ENCODE measurements around the gene TENM4. TPM values are rescaled to one million over a fixed set of nuclear protein-coding genes. Genes with fewer than 3 reads are reported as not detected.

Gene TENM4
- total RNA-seq, 2 donors from 2014 or later, result 68.2 to 130 TPM

DNA sequence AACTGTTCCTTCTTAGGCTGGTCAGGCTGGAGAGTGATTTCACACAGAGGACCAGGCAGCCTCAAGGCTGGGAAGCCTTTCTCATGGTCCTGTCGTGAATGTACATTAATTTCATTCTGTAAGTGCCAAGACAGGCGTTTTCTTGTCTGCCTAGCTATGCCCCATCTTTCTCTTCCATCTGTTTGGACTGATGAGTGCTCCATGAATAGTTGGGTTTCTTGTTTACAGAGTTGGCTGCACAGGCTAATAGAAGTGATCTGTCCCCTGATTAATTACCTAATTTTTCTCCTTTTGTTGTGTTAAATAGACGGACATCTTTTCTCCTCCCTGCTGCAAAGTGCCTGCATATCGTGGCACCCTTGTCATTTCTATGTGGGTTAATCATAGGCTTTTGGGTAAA is 730.4 kb downstream of the TENM4 start:
- H3K9ac ChIP-seq (ENCODE audit: extremely low read depth, low read length, poor library complexity, severe bottlenecking), result no peak overlapping the region
- no peak for DNase-seq
- WGBS, 2 experiments (ENCODE audit: insufficient coverage in 1 of 2, insufficient read length in 1 of 2), result 88 to 91% methylated on average over 3 to 4 of the region's 4 CpGs
- no peaks in the 10 kb centered on the region for H3K4me1 ChIP-seq (ENCODE audit: control insufficient read depth, insufficient read depth, low read length)
- no peaks in the 10 kb centered on the region for H3K27me3 Mint-ChIP-seq (ENCODE audit: insufficient read depth)
- H3K36me3 Mint-ChIP-seq (ENCODE audit: low read depth), result peaks cover 34% of the 10 kb centered on the region
- no peaks in the 10 kb centered on the region for H3K36me3 ChIP-seq (ENCODE audit: control insufficient read depth, insufficient read depth, low read length)
- H3K9me3 ChIP-seq (ENCODE audit: control insufficient read depth, low read length), result no peaks in the 10 kb centered on the region
- TF ChIP-seq, protein P1, sequence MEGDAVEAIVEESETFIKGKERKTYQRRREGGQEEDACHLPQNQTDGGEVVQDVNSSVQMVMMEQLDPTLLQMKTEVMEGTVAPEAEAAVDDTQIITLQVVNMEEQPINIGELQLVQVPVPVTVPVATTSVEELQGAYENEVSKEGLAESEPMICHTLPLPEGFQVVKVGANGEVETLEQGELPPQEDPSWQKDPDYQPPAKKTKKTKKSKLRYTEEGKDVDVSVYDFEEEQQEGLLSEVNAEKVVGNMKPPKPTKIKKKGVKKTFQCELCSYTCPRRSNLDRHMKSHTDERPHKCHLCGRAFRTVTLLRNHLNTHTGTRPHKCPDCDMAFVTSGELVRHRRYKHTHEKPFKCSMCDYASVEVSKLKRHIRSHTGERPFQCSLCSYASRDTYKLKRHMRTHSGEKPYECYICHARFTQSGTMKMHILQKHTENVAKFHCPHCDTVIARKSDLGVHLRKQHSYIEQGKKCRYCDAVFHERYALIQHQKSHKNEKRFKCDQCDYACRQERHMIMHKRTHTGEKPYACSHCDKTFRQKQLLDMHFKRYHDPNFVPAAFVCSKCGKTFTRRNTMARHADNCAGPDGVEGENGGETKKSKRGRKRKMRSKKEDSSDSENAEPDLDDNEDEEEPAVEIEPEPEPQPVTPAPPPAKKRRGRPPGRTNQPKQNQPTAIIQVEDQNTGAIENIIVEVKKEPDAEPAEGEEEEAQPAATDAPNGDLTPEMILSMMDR (conservative IDR thresholded peaks at IDR 0.05), result no peak
- no peak overlapping the region for H3K4me3 Mint-ChIP-seq
- H3K4me1 Mint-ChIP-seq, result no peaks in the 10 kb centered on the region
- no peaks in the 10 kb centered on the region for H3K9me3 Mint-ChIP-seq
- H3K4me3 ChIP-seq (ENCODE audit: low read length), result no peak overlapping the region
- no peak overlapping the region for H3K27ac Mint-ChIP-seq
- no peaks in the 10 kb centered on the region for H3K27me3 ChIP-seq (ENCODE audit: control insufficient read depth, insufficient read depth, low read length, poor library complexity, severe bottlenecking)
- no peak overlapping the region for H3K27ac ChIP-seq (ENCODE audit: low read depth, low read length)

DNA sequence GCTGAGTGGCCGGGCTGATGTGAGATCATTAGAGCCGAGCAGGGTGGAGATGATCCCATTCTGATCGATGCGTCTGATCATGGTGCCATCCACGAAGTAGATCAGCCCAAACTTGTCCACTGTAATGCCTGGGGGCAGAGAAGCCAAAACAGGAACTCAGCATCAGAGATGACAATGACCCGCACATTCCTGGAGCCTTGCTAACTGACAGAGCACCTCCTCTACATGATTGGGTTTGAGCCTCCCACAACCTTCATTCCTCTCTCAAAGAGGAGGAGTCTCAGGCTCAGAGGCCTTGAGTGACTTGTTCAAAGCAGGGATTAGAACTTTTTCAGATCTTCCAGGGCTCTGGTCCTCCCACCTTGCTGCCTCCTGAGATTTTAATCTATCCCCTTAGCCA is 732.4 kb downstream of the TENM4 start:
- no peaks in the 10 kb centered on the region for H3K4me1 Mint-ChIP-seq
- DNase-seq, result peak; percentile 65
- H3K36me3 ChIP-seq (ENCODE audit: control insufficient read depth, insufficient read depth, low read length), result no peaks in the 10 kb centered on the region
- H3K4me3 ChIP-seq (ENCODE audit: low read length), result no peak overlapping the region
- H3K27me3 ChIP-seq (ENCODE audit: control insufficient read depth, insufficient read depth, low read length, poor library complexity, severe bottlenecking), result no peaks in the 10 kb centered on the region
- H3K9me3 ChIP-seq (ENCODE audit: control insufficient read depth, low read length), result no peaks in the 10 kb centered on the region
- H3K27me3 Mint-ChIP-seq (ENCODE audit: insufficient read depth), result no peaks in the 10 kb centered on the region
- H3K36me3 Mint-ChIP-seq (ENCODE audit: low read depth), result peaks cover 39% of the 10 kb centered on the region
- H3K9me3 Mint-ChIP-seq, result no peaks in the 10 kb centered on the region
- H3K4me3 Mint-ChIP-seq, result no peak overlapping the region
- H3K27ac Mint-ChIP-seq, result no peak overlapping the region
- TF ChIP-seq, protein P1 (conservative IDR thresholded peaks at IDR 0.05), result no peak
- no peaks in the 10 kb centered on the region for H3K4me1 ChIP-seq (ENCODE audit: control insufficient read depth, insufficient read depth, low read length)
- H3K9ac ChIP-seq (ENCODE audit: extremely low read depth, low read length, poor library complexity, severe bottlenecking), result no peak overlapping the region
- no peak overlapping the region for H3K27ac ChIP-seq (ENCODE audit: low read depth, low read length)
- WGBS, 2 experiments (ENCODE audit: insufficient coverage in 1 of 2, insufficient read length in 1 of 2), result 88 to 92% methylated on average over 5 to 6 of the region's 6 CpGs

DNA sequence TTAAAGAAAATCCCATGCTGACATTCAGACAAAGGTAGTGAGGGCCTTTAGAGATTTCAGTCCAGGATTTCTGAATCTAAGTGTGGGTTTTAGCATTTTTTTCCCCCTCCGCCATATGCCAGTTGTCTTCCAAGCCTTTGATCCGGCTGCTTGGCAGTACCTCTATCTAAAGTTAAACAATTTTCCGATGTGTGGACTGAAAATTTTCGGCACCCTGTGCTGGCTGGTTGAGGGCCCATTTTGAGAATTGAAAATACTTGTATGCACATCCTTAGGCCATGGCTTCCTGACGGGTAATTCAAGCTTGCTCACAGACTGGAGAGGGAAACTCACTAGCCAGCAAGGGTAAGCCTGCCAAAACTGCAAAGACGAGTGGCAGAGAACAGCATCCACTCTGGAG is 734.3 kb downstream of the TENM4 start:
- H3K9ac ChIP-seq (ENCODE audit: extremely low read depth, low read length, poor library complexity, severe bottlenecking), result no peak overlapping the region
- TF ChIP-seq, protein P1 (conservative IDR thresholded peaks at IDR 0.05), result no peak
- Mint-ChIP-seq H3K27ac (no peak overlapping the region), H3K4me3 (no peak overlapping the region), H3K36me3 (ENCODE audit: low read depth) (peaks cover 46% of the 10 kb centered on the region), H3K27me3 (ENCODE audit: insufficient read depth) (no peaks in the 10 kb centered on the region), H3K9me3 (no peaks in the 10 kb centered on the region), H3K4me1 (no peaks in the 10 kb centered on the region)
- H3K4me3 ChIP-seq (ENCODE audit: low read length), result no peak overlapping the region
- H3K9me3 ChIP-seq (ENCODE audit: control insufficient read depth, low read length), result no peaks in the 10 kb centered on the region
- no peak for DNase-seq
- H3K4me1 ChIP-seq (ENCODE audit: control insufficient read depth, insufficient read depth, low read length), result no peaks in the 10 kb centered on the region
- no peaks in the 10 kb centered on the region for H3K27me3 ChIP-seq (ENCODE audit: control insufficient read depth, insufficient read depth, low read length, poor library complexity, severe bottlenecking)
- no peak overlapping the region for H3K27ac ChIP-seq (ENCODE audit: low read depth, low read length)
- peaks cover 2% of the 10 kb centered on the region for H3K36me3 ChIP-seq (ENCODE audit: control insufficient read depth, insufficient read depth, low read length)
- WGBS, 2 experiments (ENCODE audit: insufficient coverage in 1 of 2, insufficient read length in 1 of 2), result 94 to 98% methylated on average over 5 to 6 of the region's 6 CpGs

All from endodermal cell (in vitro differentiated cells).